IPS-20b (cell line): ENCODE results near the gene TASOR.
"Not testable (repeated sequence)": the region's sequence is repeated elsewhere in the genome, so short reads cannot be mapped to it uniquely, and the experiment has no call there.

Experiments used
- H3K27ac ChIP-seq: one replicate; pipeline ENCODE4 v1.5.1; 2013; ENCODE audit warnings: low read length
- H3K27me3 ChIP-seq: 2 replicates; pipeline ENCODE4 v1.6.1; 2013; ENCODE audit warnings: mild to moderate bottlenecking, low read length, inconsistent platforms; ENCODE audit not compliant: insufficient read depth
- H3K36me3 ChIP-seq: 2 replicates; pipeline ENCODE4 v1.6.1; 2013; ENCODE audit warnings: low read depth, mild to moderate bottlenecking, inconsistent platforms, low read length, moderate library complexity; ENCODE audit not compliant: insufficient read depth
- H3K4me1 ChIP-seq: 2 replicates; pipeline ENCODE4 v1.6.1; 2013; ENCODE audit warnings: mild to moderate bottlenecking, control low read depth, inconsistent platforms, low read length, moderate library complexity; ENCODE audit not compliant: insufficient read depth
- H3K4me3 ChIP-seq: 2 replicates; pipeline ENCODE4 v1.5.1; 2013; ENCODE audit warnings: mild to moderate bottlenecking, low read length, inconsistent platforms
- H3K9ac ChIP-seq: 2 replicates; pipeline ENCODE4 v1.6.1; 2013; ENCODE audit warnings: low read depth, mild to moderate bottlenecking, inconsistent platforms, low read length, moderate library complexity
- H3K9me3 ChIP-seq: 2 replicates; pipeline ENCODE4 v1.6.1; 2013; ENCODE audit warnings: mild to moderate bottlenecking, low read depth, low read length, inconsistent platforms; ENCODE audit not compliant: insufficient read depth

Gene TASOR

GRCh38 chr3:56702490-56703315, 19.6 kb upstream of the TASOR start:
- no peaks in the 10 kb centered on the region for H3K4me1 ChIP-seq
- no peak overlapping the region for H3K27ac ChIP-seq
- no peak overlapping the region for H3K9ac ChIP-seq
- H3K9me3 ChIP-seq = no peaks in the 10 kb centered on the region
- H3K4me3 ChIP-seq = no peak overlapping the region
- no peaks in the 10 kb centered on the region for H3K27me3 ChIP-seq
- no peaks in the 10 kb centered on the region for H3K36me3 ChIP-seq

- Histone ChIP-seq H3K4me1 (no peaks in the 10 kb centered on the region), H3K27me3 (no peaks in the 10 kb centered on the region), H3K9ac (no peak overlapping the region), H3K9me3 (no peaks in the 10 kb centered on the region), H3K27ac (no peak overlapping the region), H3K4me3 (no peak overlapping the region), H3K36me3 (no peaks in the 10 kb centered on the region)
Observed at GRCh38 chr3:56700151-56700550, 17.1 kb upstream of the TASOR start.

DNA sequence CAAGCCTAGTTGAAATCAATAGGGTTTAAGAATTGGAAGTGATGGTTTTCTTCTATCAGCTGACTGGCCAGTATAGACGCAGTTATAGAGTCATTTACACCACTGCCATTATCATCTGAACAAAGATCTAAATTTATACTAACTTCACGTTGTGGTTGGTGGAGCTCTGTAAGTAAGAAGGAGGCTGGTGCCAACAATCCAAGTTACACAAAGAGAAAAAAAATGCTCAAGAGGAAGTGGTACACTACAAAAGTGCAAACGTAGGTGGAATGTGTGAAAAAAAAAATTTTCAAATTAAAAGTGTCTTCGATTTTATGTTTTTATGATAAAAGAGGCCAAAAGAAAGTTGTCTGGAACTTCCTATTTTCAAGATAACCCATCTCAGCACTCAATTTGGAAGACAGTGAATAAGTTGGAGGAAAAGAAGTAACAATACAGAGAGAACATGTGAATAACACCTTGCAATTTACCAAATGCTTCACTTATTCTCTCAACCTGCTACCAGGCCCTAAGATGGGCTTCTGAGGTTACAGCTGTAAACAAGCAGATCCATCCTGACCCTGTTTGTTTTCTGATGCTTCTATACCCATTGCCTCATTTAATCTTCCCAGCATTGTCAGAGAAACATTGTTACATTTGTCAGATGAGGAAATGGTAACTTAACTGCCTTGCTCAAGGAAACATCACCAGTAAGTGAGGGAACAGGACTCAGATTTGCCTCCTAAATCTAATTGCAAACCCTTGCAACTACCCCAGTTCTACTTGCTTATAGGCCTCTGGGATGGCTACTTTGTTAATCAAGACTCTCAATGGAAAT, 12.0 kb upstream of the TASOR start:
- no peak overlapping the region for H3K27ac ChIP-seq
- no peaks in the 10 kb centered on the region for H3K36me3 ChIP-seq
- H3K9ac ChIP-seq = no peak overlapping the region
- H3K27me3 ChIP-seq = no peaks in the 10 kb centered on the region
- H3K4me3 ChIP-seq = no peak overlapping the region
- no peaks in the 10 kb centered on the region for H3K9me3 ChIP-seq
- no peaks in the 10 kb centered on the region for H3K4me1 ChIP-seq

GRCh38 chr3:56693750-56694149, 10.7 kb upstream of the TASOR start:
- Histone ChIP-seq H3K36me3 (no peaks in the 10 kb centered on the region), H3K9me3 (no peaks in the 10 kb centered on the region), H3K4me3 (no peak overlapping the region), H3K27me3 (no peaks in the 10 kb centered on the region), H3K27ac (no peak overlapping the region), H3K9ac (no peak overlapping the region), H3K4me1 (no peaks in the 10 kb centered on the region)

DNA sequence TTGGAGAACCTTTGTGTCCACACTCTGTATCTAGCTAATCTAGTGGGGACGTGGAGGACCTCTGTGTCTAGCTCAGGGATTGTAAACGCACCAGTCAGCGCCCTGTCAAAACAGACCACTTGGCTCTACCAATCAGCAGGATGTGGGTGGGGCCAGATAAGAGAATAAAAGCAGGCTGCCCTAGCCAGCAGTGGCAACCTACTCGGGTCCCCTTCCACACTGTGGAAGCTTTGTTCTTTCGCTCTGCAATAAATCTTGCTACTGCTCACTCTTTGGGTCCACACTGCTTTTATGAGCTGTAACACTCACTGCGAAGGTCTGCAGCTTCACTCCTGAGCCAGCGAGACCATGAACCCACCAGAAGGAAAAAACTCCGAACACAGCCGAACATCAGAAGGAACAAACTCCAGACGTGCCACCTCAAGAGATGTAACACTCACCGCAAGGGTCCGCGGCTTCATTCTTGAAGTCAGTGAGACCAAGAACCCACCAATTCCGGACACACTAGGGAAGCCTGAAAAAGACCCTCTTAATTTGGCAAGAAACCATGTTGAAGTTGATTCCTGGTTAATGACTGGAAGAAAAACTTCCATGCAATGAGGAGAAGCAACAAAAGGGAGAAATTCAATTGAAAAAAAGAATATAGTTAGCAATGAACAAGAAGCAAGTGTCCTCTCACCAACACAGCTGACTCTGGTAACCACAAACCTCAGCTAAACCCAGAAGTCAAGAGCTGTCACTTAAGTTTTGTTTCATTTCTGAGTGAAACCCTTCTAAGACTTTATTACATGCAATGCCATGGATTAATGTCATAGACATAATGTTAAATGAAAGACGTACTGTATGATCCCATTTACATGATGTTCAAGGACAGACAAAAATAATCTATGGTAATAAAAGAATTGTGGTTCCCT, 9.7 kb upstream of the TASOR start:
- not testable (repeated sequence) for H3K36me3 ChIP-seq, H3K9ac ChIP-seq, H3K4me1 ChIP-seq, H3K4me3 ChIP-seq, H3K27ac ChIP-seq, H3K9me3 ChIP-seq, H3K27me3 ChIP-seq

- not testable (repeated sequence) for H3K4me3 ChIP-seq, H3K27ac ChIP-seq, H3K4me1 ChIP-seq, H3K36me3 ChIP-seq, H3K9me3 ChIP-seq, H3K27me3 ChIP-seq, H3K9ac ChIP-seq
Observed at GRCh38 chr3:56692001-56692365, 8.9 kb upstream of the TASOR start.

DNA sequence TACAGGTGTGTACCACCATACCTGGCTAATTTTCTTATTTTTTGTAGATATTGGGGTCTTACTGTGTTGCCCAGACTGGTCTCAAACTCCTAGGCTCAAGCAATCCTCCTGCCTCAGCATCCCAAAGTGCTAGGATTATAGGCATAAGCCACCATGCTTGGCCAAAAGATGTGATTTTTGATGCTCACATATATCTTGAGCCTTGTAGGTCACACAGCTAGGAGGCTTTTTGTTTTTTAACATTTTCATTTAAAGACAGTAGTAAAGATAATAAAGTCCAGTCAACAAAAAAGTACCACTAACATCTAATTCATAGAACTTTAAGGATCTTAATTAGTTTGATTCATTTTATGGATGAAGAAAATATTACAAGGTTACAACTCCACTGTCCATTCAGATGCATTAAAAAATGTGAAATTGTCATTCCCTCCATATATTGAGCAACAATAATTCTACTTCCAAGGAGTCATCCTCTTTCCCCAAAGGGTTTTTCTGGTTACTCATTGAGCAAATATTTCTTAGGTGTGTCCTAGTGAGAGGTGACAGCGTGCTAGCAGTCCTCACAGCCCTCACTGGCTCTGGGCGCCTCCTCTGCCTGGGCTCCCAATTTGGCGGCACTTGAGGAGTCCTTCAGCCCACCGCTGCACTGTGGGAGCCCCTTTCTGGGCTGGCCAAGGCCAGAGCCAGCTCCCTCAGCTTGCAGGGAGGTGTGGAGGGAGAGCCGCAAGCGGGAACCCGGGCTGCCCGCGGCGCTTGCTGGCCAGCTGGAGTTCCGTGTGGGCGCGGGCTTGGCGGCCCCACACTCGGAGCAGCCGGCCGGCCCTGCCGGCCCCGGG, 8.3 kb upstream of the TASOR start:
- H3K9ac ChIP-seq = no peak overlapping the region
- H3K9me3 ChIP-seq = no peaks in the 10 kb centered on the region
- no peaks in the 10 kb centered on the region for H3K27me3 ChIP-seq
- no peak overlapping the region for H3K27ac ChIP-seq
- no peaks in the 10 kb centered on the region for H3K36me3 ChIP-seq
- no peaks in the 10 kb centered on the region for H3K4me1 ChIP-seq
- no peak overlapping the region for H3K4me3 ChIP-seq

- no peak overlapping the region for H3K9ac ChIP-seq
Observed at GRCh38 chr3:56689303-56689702, 6.2 kb upstream of the TASOR start.

GRCh38 chr3:56688191-56688590, 5.1 kb upstream of the TASOR start:
- H3K27me3 ChIP-seq = peaks cover 25% of the 10 kb centered on the region

More at GRCh38 chr3:56689303-56689702, 6.2 kb upstream of the TASOR start:
- peaks cover 14% of the 10 kb centered on the region for H3K27me3 ChIP-seq
- H3K36me3 ChIP-seq = no peaks in the 10 kb centered on the region
- peaks cover under 1% of the 10 kb centered on the region; the same call in 1 of the 2 replicates for H3K4me1 ChIP-seq
- H3K4me3 ChIP-seq = no peak overlapping the region
- H3K27ac ChIP-seq = no peak overlapping the region
- H3K9me3 ChIP-seq = 0 out of 2 replicates have a peak, but pooled peaks cover under 1% of the 10 kb centered on the region

GRCh38 chr3:56684029-56684428, 964 bp upstream of the TASOR start:
- Histone ChIP-seq H3K4me3 (no peak overlapping the region), H3K4me1 (peaks cover 22% of the 10 kb centered on the region), H3K36me3 (peaks cover 9% of the 10 kb centered on the region), H3K27me3 (peaks cover 25% of the 10 kb centered on the region), H3K27ac (no peak overlapping the region), H3K9ac (no peak overlapping the region), H3K9me3 (peaks cover 11% of the 10 kb centered on the region)

More at GRCh38 chr3:56688191-56688590, 5.1 kb upstream of the TASOR start:
- Histone ChIP-seq H3K9me3 (peaks cover 11% of the 10 kb centered on the region), H3K4me1 (peaks cover 4% of the 10 kb centered on the region), H3K9ac (no peak overlapping the region), H3K4me3 (no peak overlapping the region), H3K36me3 (no peaks in the 10 kb centered on the region), H3K27ac (no peak overlapping the region)
